WERI-Rb-1 (cell line): ENCODE data around the gene ZFHX3.

Experiments
- DNase-seq: peaks from one replicate; pipeline ENCODE4 v3.0.0-alpha.2; 2020
- H3K27ac ChIP-seq: fragments of 250-450 bp; sonication (Bioruptor Pico); 2 replicates; pipeline ENCODE4 v1.5.1; 2020; ENCODE audit warnings: mild to moderate bottlenecking, moderate library complexity
- H3K27me3 ChIP-seq: fragments of 250-450 bp; sonication (Bioruptor Pico); 2 replicates; pipeline ENCODE4 v1.5.1; 2021; ENCODE audit warnings: mild to moderate bottlenecking, low read depth, moderate library complexity; ENCODE audit not compliant: insufficient read depth, severe bottlenecking
- H3K36me3 ChIP-seq: fragments of 250-450 bp; sonication (Bioruptor Pico); 2 replicates; pipeline ENCODE4 v1.5.1; 2020; ENCODE audit warnings: mild to moderate bottlenecking, moderate library complexity
- H3K4me3 ChIP-seq: 2 replicates; pipeline ENCODE4 v1.5.1; 2011; ENCODE audit warnings: low read depth, mild to moderate bottlenecking, control low read depth, low read length
- H3K9me3 ChIP-seq: fragments of 250-450 bp; sonication (Bioruptor Pico); 2 replicates; pipeline ENCODE4 v1.5.1; 2021; ENCODE audit warnings: mild to moderate bottlenecking, moderate library complexity; ENCODE audit not compliant: severe bottlenecking
- TF ChIP-seq, protein P1 (sequence below): IDR thresholded peaks from 2 replicates; pipeline ENCODE4 v1.5.1; 2011; ENCODE audit warnings: low read depth, mild to moderate bottlenecking, control low read depth, inconsistent platforms, low read length

ZFHX3 gene

DNA sequence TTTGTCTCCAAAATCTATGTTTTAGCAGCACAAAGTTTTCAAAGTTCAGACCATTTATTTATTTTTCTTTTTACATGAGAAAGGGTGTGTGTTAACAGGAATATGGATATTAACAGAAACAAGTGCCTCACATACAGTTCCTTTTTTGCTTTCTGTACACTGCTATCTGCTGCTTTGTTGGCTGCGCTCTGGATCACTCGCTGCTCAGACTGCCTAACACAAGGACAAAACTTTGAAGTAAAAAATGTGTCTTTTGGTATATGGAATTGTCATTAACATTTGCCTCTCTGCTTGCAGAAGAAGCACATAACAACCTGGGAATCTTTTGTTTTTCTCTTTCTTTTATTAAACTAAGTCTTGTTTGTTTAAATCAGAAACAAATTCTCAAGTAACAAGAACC, 262.8 kb downstream of the ZFHX3 start:
- no peak for DNase-seq
- H3K4me3 ChIP-seq: no peak overlapping the region
- TF ChIP-seq, protein P1, sequence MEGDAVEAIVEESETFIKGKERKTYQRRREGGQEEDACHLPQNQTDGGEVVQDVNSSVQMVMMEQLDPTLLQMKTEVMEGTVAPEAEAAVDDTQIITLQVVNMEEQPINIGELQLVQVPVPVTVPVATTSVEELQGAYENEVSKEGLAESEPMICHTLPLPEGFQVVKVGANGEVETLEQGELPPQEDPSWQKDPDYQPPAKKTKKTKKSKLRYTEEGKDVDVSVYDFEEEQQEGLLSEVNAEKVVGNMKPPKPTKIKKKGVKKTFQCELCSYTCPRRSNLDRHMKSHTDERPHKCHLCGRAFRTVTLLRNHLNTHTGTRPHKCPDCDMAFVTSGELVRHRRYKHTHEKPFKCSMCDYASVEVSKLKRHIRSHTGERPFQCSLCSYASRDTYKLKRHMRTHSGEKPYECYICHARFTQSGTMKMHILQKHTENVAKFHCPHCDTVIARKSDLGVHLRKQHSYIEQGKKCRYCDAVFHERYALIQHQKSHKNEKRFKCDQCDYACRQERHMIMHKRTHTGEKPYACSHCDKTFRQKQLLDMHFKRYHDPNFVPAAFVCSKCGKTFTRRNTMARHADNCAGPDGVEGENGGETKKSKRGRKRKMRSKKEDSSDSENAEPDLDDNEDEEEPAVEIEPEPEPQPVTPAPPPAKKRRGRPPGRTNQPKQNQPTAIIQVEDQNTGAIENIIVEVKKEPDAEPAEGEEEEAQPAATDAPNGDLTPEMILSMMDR: no peak
- H3K36me3 ChIP-seq: peaks cover 13% of the 10 kb centered on the region
- no peaks in the 10 kb centered on the region for H3K27me3 ChIP-seq
- H3K9me3 ChIP-seq: no peaks in the 10 kb centered on the region
- no peak overlapping the region for H3K27ac ChIP-seq

DNA sequence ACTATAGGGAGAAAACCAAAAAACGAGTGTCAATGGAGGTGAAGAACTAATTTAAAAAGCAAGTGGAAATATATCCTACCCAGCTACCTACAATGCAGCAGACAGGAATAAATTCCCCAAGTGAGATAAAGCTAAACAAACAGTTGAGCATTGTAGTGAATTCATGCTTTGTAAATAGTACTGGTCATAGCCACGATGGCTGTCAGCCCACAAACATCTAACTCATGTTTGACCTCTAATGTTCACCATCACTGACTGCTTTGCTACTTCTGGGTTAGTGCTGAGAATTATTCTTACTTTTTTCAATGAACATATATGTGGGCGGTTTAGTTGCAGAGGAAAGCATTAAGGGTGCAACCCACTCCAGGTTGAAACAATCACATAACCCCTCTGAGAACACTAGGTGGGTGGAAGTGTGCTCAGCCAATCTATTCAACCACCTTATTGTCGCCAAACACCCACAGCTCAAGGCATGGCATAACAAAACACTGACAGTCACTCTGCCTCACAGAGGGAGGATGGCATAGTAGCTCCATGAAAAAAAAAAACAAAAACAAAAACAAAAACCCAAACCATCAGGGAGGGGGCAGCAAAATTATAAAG, 264.1 kb downstream of the ZFHX3 start:
- H3K36me3 ChIP-seq: peaks cover 10% of the 10 kb centered on the region
- DNase-seq: no peak
- no peaks in the 10 kb centered on the region for H3K27me3 ChIP-seq
- no peak overlapping the region for H3K27ac ChIP-seq
- no peak overlapping the region for H3K4me3 ChIP-seq
- TF ChIP-seq, protein P1: no peak
- H3K9me3 ChIP-seq: no peaks in the 10 kb centered on the region

DNA sequence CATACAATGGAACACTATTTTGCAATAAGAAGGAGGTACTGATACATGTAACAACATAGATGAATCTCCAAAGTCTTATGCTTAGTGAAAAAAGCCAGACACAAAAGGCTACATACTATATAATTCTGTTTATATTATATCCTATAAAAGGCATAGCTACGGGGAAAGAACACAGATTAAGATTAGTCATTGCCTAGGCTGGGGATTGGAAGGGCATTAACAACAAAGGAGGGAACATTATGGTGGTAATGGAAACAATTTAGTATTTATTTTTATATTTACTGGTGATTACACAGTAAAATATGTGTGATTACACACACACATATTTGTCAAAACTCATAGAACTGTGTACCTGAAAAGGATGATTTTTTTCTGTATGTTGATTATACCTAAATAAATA, 278.1 kb downstream of the ZFHX3 start:
- Histone ChIP-seq H3K36me3 (no peaks in the 10 kb centered on the region), H3K27me3 (no peaks in the 10 kb centered on the region), H3K4me3 (no peak overlapping the region), H3K27ac (no peak overlapping the region), H3K9me3 (no peaks in the 10 kb centered on the region)
- no peak for DNase-seq
- TF ChIP-seq, protein P1: no peak

DNA sequence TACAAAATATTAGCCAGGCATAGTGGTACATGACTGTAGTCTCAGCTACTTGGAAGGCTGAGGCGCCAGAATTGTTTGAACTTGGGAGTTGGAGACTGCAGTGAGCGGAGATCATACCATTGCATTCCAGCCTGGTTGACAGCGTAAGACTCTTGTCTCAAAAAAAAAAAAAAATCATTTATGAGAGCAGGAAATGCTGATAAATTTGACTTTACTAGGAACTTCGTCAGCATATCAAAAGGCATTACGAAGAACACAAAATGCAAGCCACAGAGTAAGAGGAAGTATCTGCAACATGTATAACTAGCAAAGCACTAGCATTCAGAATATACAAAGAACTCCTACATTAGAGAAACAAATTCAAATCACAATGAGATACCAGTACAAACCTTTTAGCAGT, 279.3 kb downstream of the ZFHX3 start:
- H3K27me3 ChIP-seq: no peaks in the 10 kb centered on the region
- H3K27ac ChIP-seq: no peak overlapping the region
- no peaks in the 10 kb centered on the region for H3K36me3 ChIP-seq
- TF ChIP-seq, protein P1: no peak
- no peak overlapping the region for H3K4me3 ChIP-seq
- H3K9me3 ChIP-seq: no peaks in the 10 kb centered on the region
- no peak for DNase-seq

DNA sequence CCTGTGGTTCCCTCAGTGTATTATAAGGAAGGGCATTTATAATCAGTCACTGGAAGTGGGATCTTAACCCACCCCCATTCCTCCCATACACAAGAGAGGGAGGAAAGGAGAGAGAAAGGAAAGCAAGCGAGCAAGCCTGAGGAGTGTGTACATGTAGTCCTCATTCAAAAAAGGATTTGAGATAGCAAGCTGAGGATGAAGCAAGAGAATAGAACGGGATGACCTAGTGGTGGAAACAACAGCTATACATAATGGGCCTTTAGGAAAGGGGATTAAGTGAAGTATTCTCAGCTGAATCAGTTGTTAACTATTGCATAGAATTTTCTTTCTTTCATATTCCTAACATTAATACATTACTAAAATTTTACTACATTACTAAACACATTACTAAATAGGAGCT, 281.4 kb downstream of the ZFHX3 start:
- TF ChIP-seq, protein P1: no peak
- Histone ChIP-seq H3K27me3 (no peaks in the 10 kb centered on the region), H3K9me3 (no peaks in the 10 kb centered on the region), H3K4me3 (no peak overlapping the region), H3K27ac (no peak overlapping the region), H3K36me3 (no peaks in the 10 kb centered on the region)
- DNase-seq: no peak

DNA sequence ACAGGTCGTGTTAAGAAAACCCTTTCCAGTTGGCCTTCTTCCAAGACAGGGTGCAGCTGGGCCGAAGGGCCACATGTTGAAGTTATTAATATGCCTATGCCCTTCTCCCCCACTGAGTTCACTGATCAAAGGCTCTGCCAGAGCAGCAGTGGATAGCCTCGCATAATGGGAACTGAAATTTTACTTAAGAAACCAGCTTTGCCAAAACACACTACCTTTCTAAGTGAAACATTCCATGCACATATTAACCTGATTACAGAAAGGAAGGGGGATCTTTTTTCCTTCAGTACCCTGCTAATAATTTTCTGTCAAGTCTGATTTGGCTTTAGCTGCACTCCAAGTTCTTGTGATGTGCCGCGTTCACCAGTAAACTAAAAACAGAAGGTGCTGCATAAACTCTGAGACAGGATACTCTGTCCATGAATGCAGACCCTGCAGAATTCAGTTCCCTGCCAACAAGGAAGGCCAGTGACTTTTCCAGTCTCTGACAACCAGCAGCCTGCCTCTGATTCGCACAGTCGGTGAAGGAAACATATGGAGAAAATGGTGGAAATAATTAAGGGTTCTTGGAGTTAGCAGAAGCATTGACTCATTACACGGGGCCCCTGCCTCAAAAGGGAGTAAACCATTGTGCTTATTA, 283.8 kb downstream of the ZFHX3 start:
- TF ChIP-seq, protein P1: no peak
- no peaks in the 10 kb centered on the region for H3K36me3 ChIP-seq
- no peak overlapping the region for H3K27ac ChIP-seq
- no peaks in the 10 kb centered on the region for H3K9me3 ChIP-seq
- DNase-seq: no peak
- no peak overlapping the region for H3K4me3 ChIP-seq
- no peaks in the 10 kb centered on the region for H3K27me3 ChIP-seq
